CD14-positive monocyte (primary cell): Measurements from ENCODE around the gene PAXIP1. TPM values are rescaled to one million over a fixed set of nuclear protein-coding genes. Genes with fewer than 3 reads are reported as not detected.

ENCODE experiments used
- DNase-seq, 3 donors: peaks; one replicate each; pipeline ENCODE4 v3.0.0-alpha.2; 2011 to 2022
- H2AFZ ChIP-seq: 2 replicates; pipeline ENCODE4 v1.6.0; 2012; ENCODE audit warnings: mild to moderate bottlenecking, low read depth, low read length, inconsistent platforms; ENCODE audit not compliant: insufficient read depth, poor library complexity, severe bottlenecking
- H3K27ac ChIP-seq, 2 donors: 1 replicate in 1 of 2; 2 replicates in 1 of 2; pipeline ENCODE4 v1.5.1; 2012 to 2013; ENCODE audit warnings: low read length in 2 of 2, control low read depth in 1 of 2, inconsistent platforms in 1 of 2, low read depth in 1 of 2, mild to moderate bottlenecking in 1 of 2
- H3K27me3 ChIP-seq, 2 donors: one replicate each; pipeline versions ENCODE4 v1.6.0 to v1.6.1; 2011 to 2013; ENCODE audit warnings: low read length in 2 of 2; ENCODE audit not compliant: control insufficient read depth in 2 of 2, insufficient read depth in 2 of 2
- H3K36me3 ChIP-seq, 2 donors: replicated peaks in 1 of 2; 1 replicate in 1 of 2; 2 replicates in 1 of 2; pipeline versions ENCODE4 v1.5.1 to v1.6.1; 2012 to 2013; ENCODE audit warnings: low read length in 2 of 2, control low read depth in 1 of 2, inconsistent platforms in 1 of 2, mild to moderate bottlenecking in 1 of 2; ENCODE audit not compliant: insufficient read depth in 2 of 2, control insufficient read depth in 1 of 2
- H3K4me1 ChIP-seq, 2 donors: 1 replicate in 1 of 2; 2 replicates in 1 of 2; pipeline versions ENCODE4 v1.5.1 to v1.6.1; 2012 to 2013; ENCODE audit warnings: low read length in 2 of 2, control low read depth in 1 of 2, inconsistent platforms in 1 of 2, mild to moderate bottlenecking in 1 of 2, moderate library complexity in 1 of 2; ENCODE audit not compliant: insufficient read depth in 2 of 2, control insufficient read depth in 1 of 2
- H3K4me2 ChIP-seq: replicated peaks from 2 replicates; pipeline ENCODE3; 2012; ENCODE audit warnings: low read length, moderate library complexity, mild to moderate bottlenecking; ENCODE audit not compliant: poor library complexity, severe bottlenecking; ENCODE audit errors: extremely low read depth
- H3K4me3 ChIP-seq, 3 experiments: fragments of 200-600 bp in 1 of 3; sonication (generic) in 1 of 3; replicated peaks in 1 of 3; 1 replicate in 2 of 3; 2 replicates in 1 of 3; pipeline ENCODE4 v1.5.1; 2011 to 2013; ENCODE audit warnings: low read length in 3 of 3, mild to moderate bottlenecking in 3 of 3, control low read depth in 2 of 3, low read depth in 2 of 3, inconsistent platforms in 1 of 3, moderate library complexity in 1 of 3
- H3K79me2 ChIP-seq: 2 replicates; pipeline ENCODE4 v1.6.0; 2012; ENCODE audit warnings: mild to moderate bottlenecking, control low read depth, inconsistent platforms, low read length, moderate library complexity; ENCODE audit not compliant: insufficient read depth
- H3K9ac ChIP-seq: 2 replicates; pipeline ENCODE4 v1.6.0; 2017; ENCODE audit warnings: low read length, mild to moderate bottlenecking; ENCODE audit not compliant: insufficient read depth, poor library complexity, severe bottlenecking
- H3K9me3 ChIP-seq, 2 donors: replicated peaks in 1 of 2; 1 replicate in 1 of 2; 2 replicates in 1 of 2; pipeline versions ENCODE4 v1.5.1 to v1.6.1; 2012 to 2013; ENCODE audit warnings: low read length in 2 of 2, control low read depth in 1 of 2; ENCODE audit not compliant: control insufficient read depth in 1 of 2, insufficient read depth in 1 of 2
- H4K20me1 ChIP-seq: 2 replicates; pipeline ENCODE4 v1.6.0; 2012; ENCODE audit warnings: mild to moderate bottlenecking, low read length, control low read depth, moderate library complexity; ENCODE audit not compliant: insufficient read depth
- H3K27ac Mint-ChIP-seq, 7 donors: one replicate each; pipeline ENCODE4 v1.8.0; 2020; ENCODE audit warnings: mild to moderate bottlenecking in 7 of 7, mixed read lengths in 7 of 7, moderate library complexity in 6 of 7, inconsistent platforms in 2 of 7
- H3K27me3 Mint-ChIP-seq, 3 donors: one replicate each; pipeline ENCODE4 v1.8.0; 2021 to 2022; ENCODE audit warnings: low read depth in 3 of 3, mild to moderate bottlenecking in 3 of 3, mixed read lengths in 3 of 3, moderate library complexity in 3 of 3, inconsistent platforms in 1 of 3
- H3K36me3 Mint-ChIP-seq, 2 donors: one replicate each; pipeline ENCODE4 v1.8.0; 2020; ENCODE audit warnings: mixed read lengths in 2 of 2, inconsistent platforms in 1 of 2, mild to moderate bottlenecking in 1 of 2
- H3K4me1 Mint-ChIP-seq: one replicate; pipeline ENCODE4 v1.8.0; 2020; ENCODE audit warnings: mild to moderate bottlenecking, mixed read lengths
- H3K4me3 Mint-ChIP-seq, 2 donors: one replicate each; pipeline ENCODE4 v1.8.0; 2020; ENCODE audit warnings: mild to moderate bottlenecking in 2 of 2, mixed read lengths in 2 of 2, moderate library complexity in 1 of 2
- H3K9me3 Mint-ChIP-seq, 7 donors: one replicate each; pipeline ENCODE4 v1.8.0; 2020 to 2022; ENCODE audit warnings: mixed read lengths in 7 of 7, mild to moderate bottlenecking in 6 of 7, moderate library complexity in 6 of 7, inconsistent platforms in 2 of 7
- CTCF ChIP-seq: fragments of 200-600 bp; IDR thresholded peaks from one replicate; pipeline ENCODE4 v1.8.0; 2022; ENCODE audit warnings: antibody characterized with exemption, mild to moderate bottlenecking
- WGBS: methylation state at CpG from one replicate; pipeline ENCODE4 v1.1.5; 2013; ENCODE audit warnings: missing lambda C conversion rate; ENCODE audit not compliant: insufficient coverage; 5-methylcytosine and 5-hydroxymethylcytosine counted together
- intact Hi-C, 2 donors: fragments of 100-400 bp; cut with micrococcal nuclease; formaldehyde crosslinking; loops; one replicate each; pipeline versions ENCODE4 v1.15.0 to v1.15.1; 2023
- polyA plus RNA-seq, 3 donors: library from polyadenylated mRNA; depleted of rRNA in 1 of 3; unstranded in 2 of 3; stranded (reverse) in 1 of 3; fragments of 300-500 nt in 2 of 3; fragments of >200 nt in 1 of 3; fragmentation: Illumina TruSeq in 2 of 3; gene quantifications; 1 replicate in 2 of 3; 2 replicates in 1 of 3; pipeline ENCODE4 v1.2.3, GENCODE V29; 2012 to 2021

The PAXIP1 gene
- polyA plus RNA-seq, 3 donors = 0.44 to 8.4 (median 0.58) TPM

- DNase-seq = no peak
- H3K27me3 Mint-ChIP-seq = no peaks in the 10 kb centered on the region
- H3K27ac ChIP-seq = no peak overlapping the region
- intact Hi-C loops = no loop called here
- H3K27me3 ChIP-seq = peaks cover 0 to 2% of the 10 kb centered on the region in 2 donors
- H3K27ac Mint-ChIP-seq = no peak overlapping the region
- H3K9me3 Mint-ChIP-seq = peaks cover 19 to 29% (median 24%) of the 10 kb centered on the region in 7 donors
- peaks cover 21% of the 10 kb centered on the region for H3K4me1 Mint-ChIP-seq
- H3K4me3 ChIP-seq = no peak overlapping the region
- no peak for TF ChIP-seq CTCF
- WGBS = 100% methylated on average over 1 of the region's 2 CpGs
- peaks cover 0 to 19% of the 10 kb centered on the region in 2 donors for H3K36me3 ChIP-seq
- H4K20me1 ChIP-seq = no peaks in the 10 kb centered on the region
- H3K4me2 ChIP-seq = no peak overlapping the region
- H2AFZ ChIP-seq = no peak overlapping the region
- H3K4me3 Mint-ChIP-seq = no peak overlapping the region
- H3K36me3 Mint-ChIP-seq = peaks cover 21 to 30% of the 10 kb centered on the region in 2 donors
- H3K4me1 ChIP-seq = peaks cover 11 to 12% of the 10 kb centered on the region in 2 donors
- peaks cover 13% of the 10 kb centered on the region for H3K79me2 ChIP-seq
- peaks cover 23% of the 10 kb centered on the region in 2 donors for H3K9me3 ChIP-seq
- H3K9ac ChIP-seq = no peak overlapping the region
Measured at GRCh38 chr7:154931906-154932305, 71.0 kb downstream of the PAXIP1 start.

DNA sequence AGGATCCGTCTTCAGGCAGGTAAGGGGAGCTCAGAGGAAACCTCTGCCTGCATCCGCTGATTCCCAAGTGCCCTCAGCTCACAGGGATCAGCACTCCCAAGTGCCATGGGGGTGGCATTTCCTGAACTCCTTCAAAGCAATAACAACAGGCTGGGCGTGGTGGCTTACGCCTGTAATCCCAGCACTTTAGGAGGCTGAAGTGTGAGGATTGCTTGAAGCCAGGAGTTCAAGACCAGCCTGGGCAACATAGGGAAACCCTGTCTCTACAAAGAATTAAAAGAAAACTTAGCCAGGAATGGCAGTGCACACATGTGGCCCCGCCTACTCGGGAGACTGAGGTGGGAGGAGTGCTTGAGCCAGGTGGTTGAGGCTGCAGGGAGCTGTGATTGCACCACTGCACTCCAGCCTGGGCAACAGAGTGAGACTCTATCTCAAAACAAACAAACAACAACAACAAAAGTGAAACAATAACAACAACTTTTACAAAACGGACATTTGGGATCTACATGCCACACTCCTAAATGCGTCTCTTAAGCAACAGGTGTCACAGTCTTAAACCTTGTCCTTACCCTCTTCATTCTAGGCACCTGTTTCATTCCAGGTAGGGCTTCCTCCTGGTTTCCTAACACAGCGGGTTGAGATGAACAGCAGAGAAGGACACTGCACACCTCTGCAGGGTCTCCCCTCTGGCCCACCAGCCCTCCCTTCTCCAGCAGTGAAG, 73.8 kb downstream of the PAXIP1 start:
- no peak for DNase-seq
- peaks cover 21% of the 10 kb centered on the region for H3K4me1 Mint-ChIP-seq
- intact Hi-C loops = loop anchor here (2.0 to 10.0 kb wide), 11 partner anchors 73 to 1966 kb away; partner anchors contain the start of genes PAXIP1 (in 2 of the 2), INSIG1 (in 1 of the 2) and LMBR1 (in 1 of the 2)

More for the DNA sequence above, 73.8 kb downstream of the PAXIP1 start:
- peak overlapping the region; percentile 99 for H2AFZ ChIP-seq
- H3K4me3 ChIP-seq = peak overlapping the region; percentile 65 to 99 (median 84)
- Mint-ChIP-seq H3K9me3 (peaks cover 10 to 20% (median 12%) of the 10 kb centered on the region in 7 donors), H3K36me3 (peaks cover 12 to 22% of the 10 kb centered on the region in 2 donors), H3K4me3 (peak overlapping the region; percentile 91 to 97), H3K27me3 (peaks cover 0 to 3% (median 2%) of the 10 kb centered on the region in 3 donors), H3K27ac (peak overlapping the region; percentile 96 to 99 (median 99))
- H4K20me1 ChIP-seq = no peaks in the 10 kb centered on the region
- peaks cover 13 to 16% of the 10 kb centered on the region in 2 donors for H3K9me3 ChIP-seq
- H3K9ac ChIP-seq = peak overlapping the region; percentile 88
- H3K36me3 ChIP-seq = peaks cover 0 to 12% of the 10 kb centered on the region in 2 donors
- peak overlapping the region; percentile 92 for H3K4me2 ChIP-seq
- WGBS = 70% methylated on average over 5 of the region's 9 CpGs
- H3K79me2 ChIP-seq = peaks cover 13% of the 10 kb centered on the region
- H3K27me3 ChIP-seq = peaks cover 0 to 4% of the 10 kb centered on the region in 2 donors
- H3K27ac ChIP-seq = peak overlapping the region; percentile 86 to 95
- peaks cover 11 to 12% of the 10 kb centered on the region in 2 donors for H3K4me1 ChIP-seq
- no peak for TF ChIP-seq CTCF
